Lung (tissue), 12 donors: ENCODE data around the gene PIK3R6. TPM values are rescaled to one million over a fixed set of nuclear protein-coding genes. Genes with fewer than 3 reads are reported as not detected.
"Not testable (repeated sequence)": the region's sequence is repeated elsewhere in the genome, so short reads cannot be mapped to it uniquely, and the experiment has no call there.

Source experiments
- ATAC-seq: fragments of 200-7000 bp; cut with Tn5 transposase; one replicate; pipeline ENCODE4 v1.9.1; 2020; ENCODE audit warnings: moderate number of reproducible peaks; ENCODE audit not compliant: insufficient read depth, low FRiP score
- DNase-seq, 3 donors: peaks; one replicate each; pipeline ENCODE4 v3.0.0-alpha.2; 2013 to 2017
- H3K27ac ChIP-seq, 2 donors: one replicate each; pipeline ENCODE4 v1.5.1; 2013; ENCODE audit warnings: mild to moderate bottlenecking in 2 of 2, moderate library complexity in 2 of 2, control low read depth in 1 of 2, inconsistent platforms in 1 of 2, low read depth in 1 of 2, low read length in 1 of 2
- H3K27me3 ChIP-seq, 3 donors: one replicate each; pipeline ENCODE4 v1.5.1; 2013; ENCODE audit warnings: low read length in 2 of 3; ENCODE audit not compliant: control insufficient read depth in 3 of 3, insufficient read depth in 3 of 3
- H3K36me3 ChIP-seq, 4 donors: one replicate each; pipeline ENCODE4 v1.5.1; 2013; ENCODE audit warnings: low read length in 4 of 4, mild to moderate bottlenecking in 1 of 4, moderate library complexity in 1 of 4; ENCODE audit not compliant: control insufficient read depth in 4 of 4, insufficient read depth in 4 of 4
- H3K4me1 ChIP-seq, 5 donors: one replicate each; pipeline ENCODE4 v1.5.1; 2013; ENCODE audit warnings: low read length in 5 of 5, mild to moderate bottlenecking in 2 of 5, moderate library complexity in 1 of 5; ENCODE audit not compliant: control insufficient read depth in 5 of 5, insufficient read depth in 5 of 5
- H3K4me3 ChIP-seq: one replicate; pipeline ENCODE4 v1.5.1; 2013; ENCODE audit warnings: mild to moderate bottlenecking, control low read depth, moderate library complexity
- H3K9ac ChIP-seq, 2 donors: one replicate each; pipeline ENCODE4 v1.5.1; 2013; ENCODE audit warnings: low read length in 2 of 2, control low read depth in 1 of 2; ENCODE audit not compliant: insufficient read depth in 1 of 2
- H3K9me3 ChIP-seq, 4 donors: one replicate each; pipeline ENCODE4 v1.5.1; 2013; ENCODE audit warnings: low read length in 3 of 4, mild to moderate bottlenecking in 1 of 4, moderate library complexity in 1 of 4; ENCODE audit not compliant: control insufficient read depth in 4 of 4, insufficient read depth in 3 of 4
- CTCF ChIP-seq: IDR thresholded peaks from 2 replicates; pipeline ENCODE4 v1.5.1; 2012; ENCODE audit warnings: mild to moderate bottlenecking; ENCODE audit errors: control extremely low read depth, extremely low read depth
- WGBS, 2 donors: extraction: QIAGEN DNeasy Blood & Tissue Kit; methylation state at CpG; one replicate each; pipeline ENCODE4 v1.1.7; 2013; 5-methylcytosine and 5-hydroxymethylcytosine counted together
- polyA plus RNA-seq, 2 donors: library from polyadenylated mRNA; stranded (reverse); fragments of 200-250 nt; gene quantifications; one replicate each; pipeline ENCODE4 v1.2.1, GENCODE V29; 2013
- total RNA-seq, 2 donors: library from RNA; depleted of rRNA in 1 of 2; stranded (reverse); fragments of >200 nt in 1 of 2; gene quantifications; one replicate each; pipeline ENCODE4 v1.2.1, GENCODE V29; 2014 to 2021
- donor health status: control.
- donor health status: control.
- donor health status: Bipolar disorder and iron deficiency.
- donor health status: healthy.
- donor health status: DM: yes; HTN: yes; CAD: no.

PIK3R6 gene
- total and polyA plus RNA-seq, 4 donors = 0.93 to 3.0 (median 1.5) TPM

DNA sequence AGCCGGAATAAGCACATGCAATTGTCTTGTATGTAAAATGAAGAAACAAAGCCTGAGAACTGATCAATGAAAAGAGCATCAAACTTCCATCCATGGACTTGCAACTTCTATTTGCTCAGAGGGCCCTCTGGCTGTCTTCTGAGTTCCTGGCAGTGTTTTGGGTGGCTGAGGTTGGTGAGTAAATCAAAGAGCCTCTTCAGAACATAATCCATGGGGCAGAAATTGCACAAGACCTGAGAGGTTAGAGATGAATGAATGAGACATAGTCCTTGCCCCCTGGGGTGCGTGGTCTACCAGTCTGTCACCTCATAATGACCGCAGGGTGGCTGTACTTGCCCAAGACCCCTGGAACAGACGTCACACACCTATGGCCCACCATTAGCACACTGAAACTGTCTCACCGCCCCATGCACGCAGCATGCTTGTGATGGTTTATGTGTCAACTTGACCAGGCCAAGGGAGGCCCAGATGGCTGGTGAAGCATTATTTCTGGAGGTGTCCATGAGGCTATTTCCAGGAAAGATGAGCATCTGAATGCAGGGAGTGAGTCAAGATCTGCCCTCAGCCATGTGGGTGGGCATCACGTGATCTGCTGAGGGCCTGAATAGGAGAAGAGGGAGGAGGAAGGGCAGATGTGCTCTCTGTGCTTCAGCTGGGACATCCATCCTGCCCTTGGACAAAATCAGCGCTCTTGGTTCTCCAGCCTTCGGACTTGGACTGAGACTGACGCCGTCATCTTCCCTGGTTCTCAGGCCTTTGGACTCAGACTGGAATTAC lies 8.3 kb downstream of the PIK3R6 start:
- Histone ChIP-seq H3K9ac (no peak overlapping the region), H3K36me3 (no peaks in the 10 kb centered on the region), H3K27ac (no peak overlapping the region), H3K4me3 (no peak overlapping the region), H3K9me3 (peaks cover 0 to 2% (median 0%) of the 10 kb centered on the region in 4 donors), H3K27me3 (peaks cover 0 to 8% (median 2%) of the 10 kb centered on the region in 3 donors), H3K4me1 (peaks cover 0 to 4% (median 0%) of the 10 kb centered on the region in 5 donors)
- ATAC-seq = peak; percentile 38
- 64 to 75% methylated on average over 11 of the region's 11 CpGs for whole genome bisulfite sequencing, 2 donors
- no peak for DNase-seq
- no peak for TF ChIP-seq CTCF

DNA sequence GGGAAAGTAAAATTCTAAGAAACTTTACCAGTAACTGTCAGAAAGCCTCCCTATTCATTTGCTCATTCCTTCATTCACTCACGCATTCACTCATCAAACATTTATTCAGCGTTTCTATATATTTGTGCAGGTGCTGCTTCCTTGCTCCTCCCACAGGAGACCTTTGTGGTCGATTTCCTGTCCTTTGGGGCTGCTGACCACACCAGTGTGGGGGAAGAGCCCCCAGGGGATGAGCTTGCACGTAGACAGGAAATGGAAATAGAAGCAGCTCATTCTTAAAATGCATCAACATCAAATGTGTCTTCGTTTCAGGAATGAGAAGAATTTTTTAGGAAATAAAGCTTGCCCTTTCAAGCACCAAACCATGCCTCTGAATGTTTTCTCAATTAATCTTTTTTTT lies 9.6 kb downstream of the PIK3R6 start:
- Histone ChIP-seq H3K27me3 (peaks cover 0 to 8% (median 2%) of the 10 kb centered on the region in 3 donors), H3K36me3 (no peaks in the 10 kb centered on the region), H3K9ac (no peak overlapping the region), H3K4me3 (no peak overlapping the region), H3K27ac (no peak overlapping the region), H3K9me3 (peaks cover 0 to 2% (median 0%) of the 10 kb centered on the region in 4 donors), H3K4me1 (peaks cover 0 to 4% (median 0%) of the 10 kb centered on the region in 5 donors)
- 14 to 20% methylated on average over 5 of the region's 5 CpGs for WGBS, 2 donors
- peak in 1 of 3 donors; percentile 44 for DNase-seq
- no peak for TF ChIP-seq CTCF
- no peak for ATAC-seq

DNA sequence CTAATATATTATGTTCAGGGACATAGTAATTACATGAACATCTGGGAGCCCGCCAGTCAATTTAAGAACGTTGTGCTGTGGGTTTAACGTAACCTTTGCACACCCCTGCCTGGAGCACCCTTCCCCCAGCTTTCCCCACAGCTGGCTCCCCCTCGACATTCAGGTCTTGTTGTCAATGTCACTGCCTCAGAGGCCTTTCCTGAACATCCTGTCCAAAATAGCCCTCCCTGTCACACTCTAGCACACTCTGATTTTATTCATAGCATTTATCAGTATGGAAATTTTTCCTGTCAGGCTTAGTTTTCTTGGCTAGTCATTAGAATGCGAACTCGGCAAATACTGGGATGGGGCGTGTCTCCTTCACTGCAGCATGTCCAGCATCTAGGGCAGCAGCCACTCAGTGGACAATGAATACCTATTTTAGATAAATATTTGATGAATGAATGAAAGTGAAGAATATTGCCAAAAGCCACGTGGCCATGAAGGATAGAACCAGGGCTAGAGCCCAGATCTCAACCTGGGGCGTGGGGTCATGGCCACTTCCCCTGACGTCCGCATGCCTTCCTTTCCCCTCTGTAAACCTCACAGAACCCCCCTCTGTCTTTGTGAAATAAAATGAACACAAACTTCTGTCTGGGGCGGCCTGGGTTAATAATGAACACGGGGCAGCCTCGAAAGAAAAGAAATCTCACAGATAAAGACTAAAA lies 10.5 kb downstream of the PIK3R6 start:
- H3K27ac ChIP-seq = no peak overlapping the region
- no peak overlapping the region for H3K9ac ChIP-seq
- peaks cover 0 to 10% (median 2%) of the 10 kb centered on the region in 3 donors for H3K27me3 ChIP-seq
- H3K36me3 ChIP-seq = no peaks in the 10 kb centered on the region
- ATAC-seq (no peak), DNase-seq (peak in 1 of 3 donors; percentile 23)
- H3K9me3 ChIP-seq = no peaks in the 10 kb centered on the region
- WGBS, 2 donors = 35 to 58% methylated on average over 14 of the region's 14 CpGs
- peaks cover 0 to 4% (median 0%) of the 10 kb centered on the region in 5 donors for H3K4me1 ChIP-seq
- no peak for TF ChIP-seq CTCF
- H3K4me3 ChIP-seq = no peak overlapping the region

GRCh38 chr17:8856205-8856603 lies 11.3 kb downstream of the PIK3R6 start:
- WGBS, 2 donors = 86 to 94% methylated on average over 6 of the region's 6 CpGs
- H3K9ac ChIP-seq = not testable (repeated sequence)

More at GRCh38 chr17:8856205-8856603, 11.3 kb downstream of the PIK3R6 start:
- not testable (repeated sequence) for H3K4me3 ChIP-seq, DNase-seq, H3K4me1 ChIP-seq, H3K9me3 ChIP-seq, ATAC-seq, H3K27ac ChIP-seq, H3K36me3 ChIP-seq
- H3K27me3 ChIP-seq = peaks cover 0 to 11% (median 2%) of the 10 kb centered on the region in 3 donors
